Stomach smooth muscle (tissue), 2 donors: ENCODE measurements around the gene SUDS3.

ENCODE experiments used
- H3K27ac ChIP-seq: one replicate; pipeline ENCODE4 v1.7.0; 2013; ENCODE audit warnings: mild to moderate bottlenecking, low read length, inconsistent platforms
- H3K27me3 ChIP-seq, 2 donors: one replicate each; pipeline ENCODE4 v1.7.0; 2013; ENCODE audit warnings: low read length in 2 of 2; ENCODE audit not compliant: insufficient read depth in 2 of 2, control insufficient read depth in 1 of 2
- H3K36me3 ChIP-seq, 2 donors: one replicate each; pipeline ENCODE4 v1.7.0; 2013; ENCODE audit warnings: low read length in 2 of 2; ENCODE audit not compliant: control insufficient read depth in 2 of 2, insufficient read depth in 2 of 2
- H3K4me1 ChIP-seq: one replicate; pipeline ENCODE4 v1.7.0; 2013; ENCODE audit warnings: low read length; ENCODE audit not compliant: control insufficient read depth, insufficient read depth
- H3K4me3 ChIP-seq, 2 donors: one replicate each; pipeline ENCODE4 v1.7.0; 2013; ENCODE audit warnings: low read length in 2 of 2
- H3K9ac ChIP-seq, 2 donors: one replicate each; pipeline ENCODE4 v1.7.0; 2013; ENCODE audit warnings: low read length in 2 of 2, mild to moderate bottlenecking in 1 of 2
- H3K9me3 ChIP-seq, 2 donors: one replicate each; pipeline ENCODE4 v1.7.0; 2013; ENCODE audit warnings: low read length in 2 of 2; ENCODE audit not compliant: control insufficient read depth in 2 of 2
- donor health status: healthy.
- donor health status: Pancreatic carcinoma.

The SUDS3 gene

GRCh38 chr12:118446247-118446646, 69.9 kb downstream of the SUDS3 start:
- no peaks in the 10 kb centered on the region for H3K36me3 ChIP-seq

DNA sequence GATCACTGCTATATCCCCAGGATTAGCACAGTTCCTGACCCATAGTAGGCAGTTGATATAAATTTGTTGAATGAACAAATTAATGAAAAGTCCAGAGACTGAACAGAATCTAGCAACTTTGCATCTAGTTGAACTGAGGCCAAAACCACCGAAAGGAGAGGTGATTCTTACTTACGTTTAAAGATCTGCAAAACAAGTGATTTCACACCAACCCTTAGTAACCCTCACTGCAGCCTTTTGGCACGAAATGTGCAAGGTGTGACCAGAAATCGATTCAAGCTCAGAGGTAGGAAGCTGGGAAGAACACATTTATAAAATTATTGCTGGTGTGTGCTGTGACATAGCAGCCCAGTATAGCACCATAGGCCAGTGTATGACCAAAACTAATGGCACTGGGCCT, 70.8 kb downstream of the SUDS3 start:
- H3K9ac ChIP-seq, result no peak overlapping the region
- H3K4me3 ChIP-seq, result no peak overlapping the region
- no peak overlapping the region for H3K27ac ChIP-seq
- H3K4me1 ChIP-seq, result no peaks in the 10 kb centered on the region
- H3K9me3 ChIP-seq, result no peaks in the 10 kb centered on the region
- H3K27me3 ChIP-seq, result no peaks in the 10 kb centered on the region
- no peaks in the 10 kb centered on the region for H3K36me3 ChIP-seq

More at GRCh38 chr12:118446247-118446646, 69.9 kb downstream of the SUDS3 start:
- Histone ChIP-seq H3K27ac (no peak overlapping the region), H3K4me3 (no peak overlapping the region), H3K27me3 (no peaks in the 10 kb centered on the region), H3K4me1 (no peaks in the 10 kb centered on the region), H3K9me3 (no peaks in the 10 kb centered on the region), H3K9ac (no peak overlapping the region)

DNA sequence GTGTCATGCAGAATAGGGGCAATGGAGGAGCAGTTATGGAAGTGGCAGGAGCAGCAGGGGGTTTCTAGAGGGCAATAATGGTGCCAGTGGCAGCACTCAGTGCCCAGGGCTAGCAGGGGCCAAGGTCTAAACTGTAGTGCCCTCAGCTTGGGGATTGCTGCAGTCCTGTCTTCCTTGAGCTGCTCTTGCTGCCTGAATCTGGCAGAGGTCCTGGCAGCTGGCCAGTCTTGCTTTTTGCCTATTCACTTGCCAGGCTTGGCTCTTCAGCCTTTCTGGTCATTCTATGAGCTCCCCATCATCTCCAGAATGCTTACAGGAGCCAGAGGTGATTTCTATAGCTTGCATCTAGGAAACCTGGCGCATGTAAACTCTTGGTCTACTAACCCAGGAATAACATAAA, 72.0 kb downstream of the SUDS3 start:
- Histone ChIP-seq H3K27me3 (no peaks in the 10 kb centered on the region), H3K36me3 (no peaks in the 10 kb centered on the region), H3K9me3 (no peaks in the 10 kb centered on the region), H3K9ac (no peak overlapping the region), H3K4me3 (no peak overlapping the region), H3K4me1 (no peaks in the 10 kb centered on the region), H3K27ac (no peak overlapping the region)

- H3K36me3 ChIP-seq, result no peaks in the 10 kb centered on the region
- H3K27ac ChIP-seq, result no peak overlapping the region
- H3K4me1 ChIP-seq, result no peaks in the 10 kb centered on the region
- H3K9ac ChIP-seq, result no peak overlapping the region
- peaks cover 0 to 6% of the 10 kb centered on the region in 2 donors for H3K9me3 ChIP-seq
- H3K27me3 ChIP-seq, result no peaks in the 10 kb centered on the region
- no peak overlapping the region for H3K4me3 ChIP-seq
These were observed 79.0 kb downstream of the SUDS3 start for GRCh38 chr12:118455327-118455726.

DNA sequence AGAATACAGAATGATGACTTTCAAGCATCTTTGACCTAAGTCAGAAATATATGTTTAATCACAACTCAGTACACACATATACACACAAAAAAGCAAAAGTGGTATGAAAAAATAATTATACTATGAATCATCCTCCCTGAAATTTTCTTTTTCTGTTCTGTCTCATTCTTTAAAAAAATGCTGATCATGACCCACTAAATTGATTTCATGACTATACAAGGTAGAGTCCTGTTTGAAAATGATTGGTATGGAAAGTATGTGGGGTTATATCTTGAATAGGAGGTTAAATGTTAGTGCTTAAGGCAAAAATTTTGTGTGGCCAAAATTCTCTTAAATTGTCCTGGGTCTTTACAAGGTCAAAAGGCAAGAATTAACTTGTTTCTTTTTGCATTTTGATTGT, 80.4 kb downstream of the SUDS3 start:
- Histone ChIP-seq H3K36me3 (no peaks in the 10 kb centered on the region), H3K27ac (no peak overlapping the region), H3K9ac (no peak overlapping the region), H3K9me3 (peaks cover 0 to 6% of the 10 kb centered on the region in 2 donors), H3K4me1 (no peaks in the 10 kb centered on the region), H3K4me3 (no peak overlapping the region), H3K27me3 (no peaks in the 10 kb centered on the region)

DNA sequence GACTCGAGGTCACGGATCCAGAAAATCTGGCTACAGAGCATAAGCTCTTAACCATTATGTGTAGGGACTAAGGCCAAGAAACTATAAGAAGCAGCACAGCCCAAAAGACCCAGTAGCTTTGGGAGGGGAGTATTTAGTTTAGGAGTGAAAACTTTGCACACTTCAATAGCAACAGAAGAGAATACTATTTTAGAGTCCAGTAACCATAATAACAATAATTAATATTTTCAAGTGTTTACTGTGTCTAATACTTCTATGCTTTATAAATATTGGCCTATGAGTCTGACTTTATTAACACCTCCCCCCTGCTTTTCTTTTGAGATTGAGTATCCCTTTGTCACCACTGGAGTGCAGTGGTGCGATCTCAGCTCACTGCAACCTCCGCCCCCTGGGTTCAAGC, 82.8 kb downstream of the SUDS3 start:
- H3K9me3 ChIP-seq, result peaks cover 0 to 6% of the 10 kb centered on the region in 2 donors
- H3K27ac ChIP-seq, result no peak overlapping the region
- H3K36me3 ChIP-seq, result no peaks in the 10 kb centered on the region
- H3K27me3 ChIP-seq, result no peaks in the 10 kb centered on the region
- no peak overlapping the region for H3K4me3 ChIP-seq
- H3K4me1 ChIP-seq, result no peaks in the 10 kb centered on the region
- no peak overlapping the region for H3K9ac ChIP-seq

DNA sequence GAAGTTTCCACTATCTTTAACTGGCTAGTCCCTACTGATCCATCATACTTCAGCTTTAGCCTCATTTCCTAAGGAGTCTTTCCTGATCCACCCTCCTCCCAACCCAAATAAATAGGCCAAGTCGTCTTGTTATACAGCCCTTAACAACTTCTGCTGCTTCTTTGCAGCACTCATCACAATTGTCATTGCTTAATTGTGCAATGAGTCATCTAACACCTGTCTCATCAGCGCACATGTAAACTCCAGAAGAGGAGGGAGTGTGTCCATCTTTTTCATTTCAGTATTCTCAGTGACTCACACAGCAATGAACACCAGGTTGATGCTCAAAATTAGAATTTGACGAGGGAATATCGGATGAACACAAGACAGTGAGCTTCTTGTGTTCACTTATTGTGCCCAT, 87.3 kb downstream of the SUDS3 start:
- Histone ChIP-seq H3K9ac (no peak overlapping the region), H3K4me3 (no peak overlapping the region), H3K27ac (no peak overlapping the region), H3K9me3 (no peaks in the 10 kb centered on the region), H3K27me3 (no peaks in the 10 kb centered on the region), H3K36me3 (no peaks in the 10 kb centered on the region), H3K4me1 (no peaks in the 10 kb centered on the region)

DNA sequence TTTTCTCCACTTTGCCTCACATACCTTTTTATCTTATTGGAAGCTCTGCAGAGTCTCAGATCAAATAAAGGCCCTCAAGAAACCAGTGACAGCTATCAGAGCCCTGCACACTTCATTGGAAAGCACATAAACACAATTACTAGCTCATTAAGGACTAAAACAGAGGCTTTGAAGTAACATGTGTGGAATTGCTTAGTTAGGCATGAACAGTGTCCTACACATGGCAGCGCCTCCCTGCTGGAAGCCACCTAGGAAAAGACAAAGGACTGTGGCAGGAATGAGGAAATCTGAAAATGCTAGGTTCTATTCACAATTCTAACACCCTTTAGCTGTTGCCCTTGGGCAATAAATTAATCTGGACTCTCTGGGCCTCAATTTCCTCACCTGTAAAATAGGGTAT, 89.4 kb downstream of the SUDS3 start:
- no peak overlapping the region for H3K4me3 ChIP-seq

More for the DNA sequence above, 89.4 kb downstream of the SUDS3 start:
- Histone ChIP-seq H3K9me3 (no peaks in the 10 kb centered on the region), H3K27me3 (no peaks in the 10 kb centered on the region), H3K4me1 (no peaks in the 10 kb centered on the region), H3K36me3 (no peaks in the 10 kb centered on the region), H3K27ac (no peak overlapping the region), H3K9ac (no peak overlapping the region)
